Urinary bladder (tissue), 4 donors: ENCODE data around the gene RIOX2. TPM values are rescaled to one million over a fixed set of nuclear protein-coding genes. Genes with fewer than 3 reads are reported as not detected.

ENCODE experiments used
- DNase-seq: peaks from one replicate; pipeline ENCODE4 v3.0.0-alpha.2; 2015; ENCODE audit errors: extremely low spot score
- H3K27ac ChIP-seq: one replicate; pipeline ENCODE4 v1.5.1; 2013; ENCODE audit warnings: low read depth, mild to moderate bottlenecking, moderate library complexity
- H3K36me3 ChIP-seq: one replicate; pipeline ENCODE4 v1.6.1; 2013; ENCODE audit warnings: mild to moderate bottlenecking, moderate library complexity; ENCODE audit not compliant: insufficient read depth
- H3K4me1 ChIP-seq: one replicate; pipeline ENCODE4 v1.6.1; 2013; ENCODE audit warnings: mild to moderate bottlenecking, moderate library complexity; ENCODE audit not compliant: insufficient read depth
- H3K4me3 ChIP-seq: one replicate; pipeline ENCODE4 v1.5.1; 2013; ENCODE audit warnings: low read depth, low read length
- WGBS: extraction: QIAGEN DNeasy Blood & Tissue Kit; methylation state at CpG from one replicate; pipeline ENCODE4 v1.1.7; 2013; 5-methylcytosine and 5-hydroxymethylcytosine counted together
- polyA plus RNA-seq: library from polyadenylated mRNA; stranded (reverse); fragments of 200-250 nt; gene quantifications from one replicate; pipeline ENCODE4 v1.2.3, GENCODE V29; 2013
- total RNA-seq: library from RNA; depleted of rRNA; stranded (reverse); fragments of >200 nt; gene quantifications from one replicate; pipeline ENCODE4 v1.2.3, GENCODE V29; 2014
- donor health status: healthy with polysubstance abuse.
- donor health status: healthy.

RIOX2 gene
- total and polyA plus RNA-seq, 2 donors = 15.0 to 44.7 TPM

DNA sequence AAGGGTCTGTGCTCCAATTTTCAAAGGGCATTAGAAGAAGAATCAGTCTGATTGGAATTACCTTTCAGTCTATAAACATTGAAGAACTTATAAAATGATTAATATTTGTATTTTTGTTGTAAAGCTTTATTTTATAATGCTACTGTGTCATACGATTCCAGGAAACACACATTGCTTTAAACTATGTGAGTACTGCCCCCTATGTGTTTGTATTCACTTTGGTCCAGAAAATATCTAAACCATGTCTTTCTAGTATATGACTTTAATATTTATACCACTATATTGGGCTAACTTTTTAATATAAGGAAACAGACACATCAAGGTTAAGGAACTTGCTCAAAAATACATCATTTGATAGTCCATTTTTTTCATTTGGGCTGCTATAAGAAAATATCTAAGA is 3.2 kb upstream of the RIOX2 start:
- Histone ChIP-seq H3K4me1 (no peaks in the 10 kb centered on the region), H3K36me3 (no peaks in the 10 kb centered on the region), H3K27ac (no peak overlapping the region), H3K4me3 (no peak overlapping the region)
- 78% methylated on average over 1 of the region's 1 CpG for WGBS
- DNase-seq = no peak

DNA sequence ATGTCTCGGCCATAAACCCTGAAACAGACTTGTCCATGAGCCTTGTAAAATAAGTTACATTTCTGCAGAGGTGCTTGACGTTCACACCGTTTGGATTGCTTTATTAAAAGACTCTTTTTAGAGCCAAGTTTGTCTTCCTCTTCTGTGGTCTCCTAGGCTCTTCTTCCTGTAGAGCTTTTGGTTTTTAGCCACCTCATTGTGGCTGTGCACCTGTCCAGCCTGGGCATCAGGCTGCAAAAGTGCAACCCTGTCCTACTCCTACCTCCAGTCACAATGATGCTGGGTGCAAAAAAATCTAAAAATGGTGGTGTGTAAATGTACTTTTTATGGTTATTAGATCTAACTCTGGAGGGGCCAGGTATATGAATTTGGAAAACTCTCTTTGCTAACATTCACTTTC is 2.8 kb upstream of the RIOX2 start:
- Histone ChIP-seq H3K36me3 (no peaks in the 10 kb centered on the region), H3K4me3 (no peak overlapping the region), H3K4me1 (no peaks in the 10 kb centered on the region), H3K27ac (no peak overlapping the region)
- no peak for DNase-seq
- WGBS = 82% methylated on average over 3 of the region's 3 CpGs

DNA sequence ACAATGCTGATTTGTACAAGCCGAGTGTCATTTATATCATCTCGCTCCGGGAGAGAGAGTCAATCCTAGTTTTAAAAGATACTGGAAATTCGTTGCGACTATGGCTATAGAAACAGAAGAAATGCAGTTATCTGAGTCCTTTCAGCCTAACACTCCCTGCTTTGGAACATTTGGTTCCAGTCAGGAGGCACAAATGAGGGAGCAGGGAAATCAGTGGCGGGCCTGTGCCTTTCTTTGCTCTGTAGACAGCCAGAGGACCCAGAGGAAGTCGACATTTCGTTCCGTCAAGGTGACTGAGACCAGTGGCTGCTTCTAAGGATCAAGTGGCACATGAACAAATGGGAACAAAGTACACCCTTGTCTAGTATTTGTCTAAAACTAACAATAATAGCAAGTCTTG is 745 bp upstream of the RIOX2 start:
- Histone ChIP-seq H3K36me3 (no peaks in the 10 kb centered on the region), H3K4me1 (no peaks in the 10 kb centered on the region), H3K27ac (no peak overlapping the region), H3K4me3 (peak overlapping the region; percentile 90)
- 93% methylated on average over 9 of the region's 9 CpGs for WGBS
- DNase-seq = no peak

DNA sequence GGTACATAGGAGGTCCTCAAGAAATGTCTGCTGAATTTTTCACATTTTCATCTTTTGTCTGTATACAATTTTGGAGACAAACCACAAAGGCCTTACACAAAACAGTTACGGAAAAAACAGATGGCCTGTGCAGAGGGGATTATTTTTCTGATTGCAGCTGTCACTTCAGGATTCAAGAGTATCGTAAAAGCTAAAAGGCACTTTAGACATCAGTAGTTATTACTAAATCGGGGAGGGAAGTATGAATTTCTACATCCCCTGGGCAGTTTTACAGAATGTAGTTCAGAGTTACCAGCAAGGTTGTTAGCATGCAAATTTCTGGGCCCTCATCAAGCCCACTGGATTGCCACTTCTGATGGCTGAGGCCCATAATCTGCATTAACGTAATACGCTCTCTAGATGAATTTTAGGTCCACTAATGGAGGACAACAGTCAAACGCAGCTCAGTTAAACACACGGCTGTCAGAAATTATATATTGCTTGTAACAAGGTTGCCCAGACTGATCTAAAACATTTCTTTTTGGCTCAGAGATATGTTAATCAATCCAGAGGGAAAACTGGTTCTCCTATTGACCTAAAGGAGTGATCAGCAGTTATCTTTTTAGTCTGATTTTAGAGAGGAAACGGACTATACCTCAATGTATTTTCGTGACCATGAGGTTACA is 1.1 kb downstream of the RIOX2 start:
- no peak for DNase-seq
- Histone ChIP-seq H3K36me3 (peaks cover under 1% of the 10 kb centered on the region), H3K4me1 (no peaks in the 10 kb centered on the region), H3K4me3 (peak overlapping the region; percentile 90), H3K27ac (peak overlapping the region; percentile 40)
- WGBS = 62% methylated on average over 9 of the region's 9 CpGs

DNA sequence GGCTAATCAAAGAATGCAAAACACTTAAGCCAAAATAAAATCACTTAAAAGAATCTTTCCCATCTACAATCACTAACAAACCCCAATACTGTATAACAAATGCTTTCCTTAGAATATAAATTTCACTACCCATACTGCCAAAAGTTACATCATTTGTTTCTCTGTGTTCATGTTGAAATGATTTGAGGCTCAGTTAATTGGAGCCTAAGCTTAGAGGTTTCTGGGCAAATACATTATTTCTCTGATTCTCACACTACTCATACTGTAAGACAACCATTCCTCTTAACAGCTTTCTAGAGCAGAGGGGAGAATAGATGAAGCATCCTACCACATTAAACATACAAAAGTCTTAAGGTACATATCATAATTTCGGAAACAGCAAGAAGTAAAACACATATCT is 2.1 kb downstream of the RIOX2 start:
- Histone ChIP-seq H3K4me1 (no peaks in the 10 kb centered on the region), H3K36me3 (peaks cover 1% of the 10 kb centered on the region), H3K4me3 (no peak overlapping the region), H3K27ac (peak overlapping the region; percentile 30)
- 86% methylated on average over 1 of the region's 1 CpG for WGBS
- DNase-seq = no peak

DNA sequence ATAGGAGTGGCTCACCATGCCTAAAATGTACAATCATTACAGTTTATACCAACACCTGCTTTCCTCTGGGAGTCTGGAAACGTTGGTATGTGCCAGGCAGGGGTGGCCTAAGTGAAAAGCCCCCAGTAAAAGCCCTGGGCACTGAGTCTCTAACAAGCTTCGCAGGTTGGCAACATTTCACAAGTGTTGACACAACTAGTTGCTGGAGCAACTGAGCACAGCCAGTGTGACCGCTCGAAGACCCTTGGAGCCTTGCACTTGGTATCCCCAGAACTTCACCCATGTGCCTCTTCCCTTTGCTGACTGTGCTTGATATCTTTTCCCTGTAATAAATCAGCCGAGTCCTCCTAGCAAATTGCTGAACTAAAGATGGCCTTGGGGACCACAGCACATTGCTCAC is 2.7 kb downstream of the RIOX2 start:
- WGBS = 78% methylated on average over 5 of the region's 5 CpGs
- Histone ChIP-seq H3K36me3 (peaks cover 3% of the 10 kb centered on the region), H3K4me1 (no peaks in the 10 kb centered on the region), H3K27ac (no peak overlapping the region), H3K4me3 (no peak overlapping the region)
- no peak for DNase-seq

DNA sequence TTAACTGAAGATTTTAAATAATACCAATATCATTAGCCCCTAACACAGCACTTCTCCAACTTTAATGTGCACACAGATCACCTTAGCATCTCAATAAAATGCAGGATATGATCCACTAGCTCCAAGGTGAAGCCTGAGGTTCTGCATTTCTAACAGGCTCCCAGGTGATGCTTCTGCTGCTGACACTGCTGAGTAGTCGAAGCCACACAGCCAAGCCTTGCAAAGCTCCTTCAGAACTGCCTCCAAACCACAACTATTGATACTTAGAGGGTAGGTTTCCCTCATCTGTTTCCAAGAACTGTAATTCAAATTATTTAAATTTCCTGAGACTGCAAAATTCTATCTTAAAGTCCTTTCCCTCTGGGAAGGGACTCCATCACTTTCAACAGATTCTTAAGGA is 3.9 kb downstream of the RIOX2 start:
- Histone ChIP-seq H3K36me3 (peaks cover 3% of the 10 kb centered on the region), H3K4me1 (no peaks in the 10 kb centered on the region), H3K4me3 (no peak overlapping the region), H3K27ac (no peak overlapping the region)
- DNase-seq = no peak
- WGBS = 85% methylated on average over 1 of the region's 1 CpG

DNA sequence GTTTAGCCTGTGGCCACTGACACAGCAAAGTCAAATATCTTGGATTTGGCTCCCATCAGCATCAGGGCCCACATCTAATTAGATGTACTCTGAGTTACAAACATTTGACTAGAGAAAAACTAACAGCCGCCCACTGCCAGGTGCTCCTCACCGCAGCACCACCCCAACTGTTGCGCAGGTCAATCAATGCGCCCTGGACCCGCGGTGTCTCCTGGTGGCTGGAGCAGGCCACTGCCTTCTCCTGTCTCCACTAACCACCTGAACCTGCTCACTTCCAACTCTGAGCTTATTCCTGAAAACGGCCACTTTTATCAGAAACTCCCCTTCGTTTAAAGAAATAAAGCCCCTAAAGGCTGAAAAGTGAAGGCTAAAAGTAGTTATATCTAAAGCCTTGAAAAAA is 4.3 kb downstream of the RIOX2 start:
- no peak for DNase-seq
- WGBS = 93% methylated on average over 8 of the region's 8 CpGs
- Histone ChIP-seq H3K4me1 (no peaks in the 10 kb centered on the region), H3K4me3 (no peak overlapping the region), H3K36me3 (peaks cover 3% of the 10 kb centered on the region), H3K27ac (no peak overlapping the region)

DNA sequence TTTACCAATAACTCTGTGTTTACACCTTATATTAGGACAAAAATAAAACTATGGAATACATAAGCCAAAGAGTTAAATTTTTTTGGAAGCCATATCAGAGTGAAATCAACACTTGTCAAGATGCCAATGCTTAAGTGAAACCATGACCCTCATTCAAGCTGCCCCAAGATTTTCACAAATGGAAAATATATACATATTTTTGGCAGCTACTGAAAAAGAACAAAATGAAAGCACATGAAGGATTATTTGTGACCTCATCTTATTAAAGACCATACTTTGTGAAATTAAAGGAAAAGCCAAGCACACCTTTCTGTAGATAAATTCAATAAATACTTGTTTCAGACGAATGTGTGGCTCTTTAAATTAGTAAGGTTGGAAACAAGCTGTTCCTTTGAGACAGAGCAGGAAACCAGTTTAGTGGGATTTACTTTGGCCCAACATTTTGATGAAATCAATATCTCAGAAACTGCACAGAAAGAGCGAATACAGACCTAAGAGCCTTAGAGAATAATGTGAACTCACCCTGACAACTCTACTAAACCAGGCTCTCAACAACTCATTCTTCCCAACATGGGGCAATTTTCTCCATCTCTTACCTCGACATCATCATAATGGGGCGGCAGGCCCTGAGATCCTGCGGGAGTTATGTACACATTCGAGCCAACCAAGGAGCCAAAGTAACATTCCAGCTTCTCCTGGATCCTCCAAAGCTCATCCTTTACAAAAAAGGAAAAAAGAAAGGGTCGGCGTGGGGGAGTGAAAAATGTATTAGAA is 11.1 kb downstream of the RIOX2 start:
- no peak for DNase-seq
- no peaks in the 10 kb centered on the region for H3K4me1 ChIP-seq
- 82% methylated on average over 8 of the region's 8 CpGs for WGBS

DNA sequence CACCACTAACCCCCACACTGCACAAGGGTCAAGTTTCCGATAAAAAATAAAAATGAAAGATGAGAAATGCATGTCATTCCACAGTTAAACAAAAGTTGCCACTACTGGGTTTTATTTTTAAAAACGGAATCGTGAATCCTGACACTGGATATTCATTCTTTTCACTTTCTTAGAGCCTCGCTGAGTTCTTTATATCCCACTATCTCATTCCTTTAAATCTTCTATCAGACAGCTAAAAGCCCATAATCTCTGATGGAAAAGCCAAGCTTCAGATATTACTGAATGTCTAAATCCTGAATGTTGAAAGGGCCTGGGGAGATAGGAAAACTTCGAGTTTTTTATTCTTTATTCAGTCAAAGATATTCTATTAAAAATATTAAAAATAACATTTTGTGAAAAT is 11.7 kb downstream of the RIOX2 start:
- Histone ChIP-seq H3K4me1 (no peaks in the 10 kb centered on the region), H3K36me3 (peaks cover 1% of the 10 kb centered on the region), H3K27ac (no peak overlapping the region), H3K4me3 (no peak overlapping the region)
- DNase-seq = no peak
- WGBS = 40% methylated on average over 5 of the region's 5 CpGs

More for the DNA sequence above, 11.1 kb downstream of the RIOX2 start:
- Histone ChIP-seq H3K36me3 (peaks cover 3% of the 10 kb centered on the region), H3K4me3 (no peak overlapping the region), H3K27ac (no peak overlapping the region)

DNA sequence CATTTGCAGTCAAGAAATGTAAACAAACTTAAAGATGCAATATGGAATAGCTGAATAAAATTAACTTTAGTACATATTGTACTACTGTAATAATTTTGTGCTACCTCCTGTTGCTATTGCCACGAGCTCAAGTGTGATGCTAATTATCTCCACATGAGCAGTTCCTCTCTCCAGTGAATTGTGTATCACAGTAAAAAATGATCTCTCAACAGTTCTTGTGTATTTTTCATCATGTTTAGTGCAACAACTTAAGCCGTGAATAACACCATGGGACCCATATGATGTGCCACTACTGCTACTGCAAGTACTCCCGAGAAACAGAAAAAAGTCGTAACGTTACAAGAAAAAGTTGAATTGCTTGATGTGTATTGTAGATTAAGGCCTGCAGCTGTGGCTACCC is 12.4 kb downstream of the RIOX2 start:
- Histone ChIP-seq H3K4me1 (no peaks in the 10 kb centered on the region), H3K4me3 (no peak overlapping the region), H3K36me3 (peaks cover 1% of the 10 kb centered on the region), H3K27ac (no peak overlapping the region)
- DNase-seq = no peak
- 83% methylated on average over 5 of the region's 5 CpGs for WGBS

DNA sequence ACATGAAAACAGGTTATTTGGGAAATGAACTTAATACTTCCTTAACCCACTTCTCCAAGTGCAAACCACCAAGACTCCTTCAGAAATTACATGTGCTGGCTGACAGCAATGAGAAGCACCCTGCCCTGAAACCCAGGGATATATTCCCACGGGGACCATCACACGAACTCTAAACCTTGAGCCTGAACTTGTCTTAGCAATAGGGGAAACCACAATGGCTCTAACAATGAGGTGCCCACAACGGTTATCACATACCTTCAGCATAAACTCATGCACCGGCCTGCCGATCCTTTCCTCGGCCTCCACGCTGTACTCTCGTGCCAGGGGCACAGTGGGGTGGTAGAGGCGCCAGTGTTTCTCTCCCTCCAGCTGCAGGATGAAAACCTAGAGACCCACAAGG is 13.4 kb downstream of the RIOX2 start:
- no peaks in the 10 kb centered on the region for H3K4me1 ChIP-seq
- DNase-seq = no peak
- WGBS = 97% methylated on average over 9 of the region's 9 CpGs
- no peaks in the 10 kb centered on the region for H3K36me3 ChIP-seq
- H3K27ac ChIP-seq = no peak overlapping the region
- H3K4me3 ChIP-seq = no peak overlapping the region

DNA sequence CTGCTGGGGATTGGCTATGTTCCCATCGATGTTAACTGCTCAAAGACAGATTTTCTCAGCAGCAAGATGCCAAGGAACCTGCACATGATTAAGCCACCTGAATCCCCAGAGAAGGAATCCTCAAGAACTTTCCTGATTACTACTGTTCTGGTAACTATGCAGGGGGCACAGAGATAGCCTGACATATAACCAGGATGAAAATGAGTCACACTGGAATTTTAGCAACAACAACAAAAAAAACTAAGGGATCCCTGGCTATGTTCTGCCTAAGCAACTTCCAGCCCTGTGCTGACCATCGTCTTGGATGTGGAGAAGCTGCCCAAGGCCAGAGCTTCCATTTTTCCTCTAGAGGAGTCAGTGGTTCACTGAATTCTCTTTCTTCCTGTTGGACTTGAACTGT is 13.8 kb downstream of the RIOX2 start:
- DNase-seq = no peak
- no peaks in the 10 kb centered on the region for H3K36me3 ChIP-seq
- no peak overlapping the region for H3K27ac ChIP-seq
- no peak overlapping the region for H3K4me3 ChIP-seq
- 83% methylated on average over 2 of the region's 2 CpGs for WGBS
- H3K4me1 ChIP-seq = no peaks in the 10 kb centered on the region

DNA sequence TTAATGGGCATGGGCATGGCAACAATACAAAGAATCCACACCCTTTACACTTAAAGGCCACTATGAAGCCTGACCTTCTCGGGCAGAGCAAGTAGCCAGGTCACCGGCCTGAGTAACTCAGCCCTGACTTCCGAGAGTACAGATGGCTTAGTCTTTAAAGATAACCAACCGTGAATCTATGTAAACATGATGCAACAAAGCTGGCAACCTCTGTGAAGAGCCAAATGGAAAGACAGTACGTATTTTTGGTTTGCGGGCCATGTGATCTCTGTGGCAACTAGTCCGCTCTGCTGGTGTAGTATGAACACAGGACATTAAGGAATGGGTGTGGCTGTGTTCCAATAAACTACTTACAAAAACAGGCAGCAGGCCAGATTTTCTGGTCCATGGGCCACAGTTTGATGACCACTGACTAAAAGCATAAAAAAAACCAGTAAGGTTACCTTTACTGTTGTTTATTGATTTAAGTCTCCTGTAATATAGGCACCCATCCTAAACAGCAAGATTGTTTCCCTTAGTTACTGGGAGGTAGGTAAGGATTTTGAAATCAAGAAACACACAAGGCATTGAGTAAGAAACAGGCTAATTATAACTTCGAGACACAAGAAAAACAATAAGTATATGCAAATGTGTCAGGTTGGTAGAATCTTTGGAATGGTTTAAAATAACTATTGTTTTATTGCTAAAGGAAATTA is 14.5 kb downstream of the RIOX2 start:
- 60% methylated on average over 8 of the region's 8 CpGs for WGBS
- H3K27ac ChIP-seq = peak overlapping the region; percentile 25
- no peak for DNase-seq
- H3K4me3 ChIP-seq = no peak overlapping the region
- H3K4me1 ChIP-seq = no peaks in the 10 kb centered on the region
- peaks cover 2% of the 10 kb centered on the region for H3K36me3 ChIP-seq
